A549 (cell line): Measurements from ENCODE around the gene TWIST1.

Experiments
- CEBPB ChIP-seq, 2 experiments: fragments of >200 bp in 1 of 2; sonication (Bioruptor Twin) in 1 of 2; formaldehyde crosslinking in 1 of 2; IDR thresholded peaks; 2 replicates each; pipeline ENCODE4 v1.6.1; 2012 to 2016
- GATA3 ChIP-seq: IDR thresholded peaks from 2 replicates; pipeline ENCODE4 v1.6.1; 2012; ENCODE audit warnings: borderline replicate concordance
- MAX ChIP-seq: IDR thresholded peaks from 2 replicates; pipeline ENCODE4 v1.6.1; 2012
- MYC ChIP-seq: IDR thresholded peaks from 2 replicates; pipeline ENCODE4 v1.6.1; 2012; ENCODE audit warnings: mild to moderate bottlenecking, inconsistent platforms, low read length, improper control_type of control experiment, borderline replicate concordance
- NPAS2 ChIP-seq: fragments of 250-450 bp; sonication (Bioruptor Pico); IDR thresholded peaks from 2 replicates; pipeline ENCODE4 v1.8.0; 2022; ENCODE audit warnings: mild to moderate bottlenecking, moderate library complexity, borderline replicate concordance
- POLR2A ChIP-seq: IDR thresholded peaks from 2 replicates; pipeline ENCODE4 v1.6.1; 2012; ENCODE audit warnings: mild to moderate bottlenecking, low read length
- RAD21 ChIP-seq, 2 experiments: fragments of >200 bp in 1 of 2; sonication (Bioruptor Twin) in 1 of 2; formaldehyde crosslinking in 1 of 2; IDR thresholded peaks in 1 of 2; conservative IDR thresholded peaks in 1 of 2; 2 replicates in 1 of 2; 3 replicates in 1 of 2; pipeline ENCODE4 v1.6.1; 2012 to 2018; ENCODE audit warnings: inconsistent platforms in 1 of 2
- RFX5 ChIP-seq: fragments of 450-650 bp; IDR thresholded peaks from 2 replicates; pipeline ENCODE4 v1.7.1; 2014; ENCODE audit warnings: antibody characterized with exemption, mild to moderate bottlenecking, moderate library complexity
- TF ChIP-seq, protein P1 (sequence below): fragments of >200 bp; sonication (Bioruptor Twin); formaldehyde crosslinking; IDR thresholded peaks from 3 replicates; pipeline ENCODE4 v1.5.1; 2016
- TF ChIP-seq, protein P2 (sequence below): IDR thresholded peaks from 2 replicates; pipeline ENCODE4 v1.6.1; 2012; ENCODE audit warnings: low read depth, borderline replicate concordance
- TF ChIP-seq, protein P3 (sequence below): fragments of 200-600 bp; sonication (generic); IDR thresholded peaks from 2 replicates; pipeline ENCODE4 v1.6.1; 2016; ENCODE audit warnings: antibody characterized with exemption, mild to moderate bottlenecking, moderate library complexity

GRCh38 chr7:19119372-19119771 is 1.9 kb upstream of the TWIST1 start:
- TF ChIP-seq GATA3 (no peak), MYC (no peak), MAX (no peak), CEBPB (IDR thresholded peaks at IDR 0.05) (no peak), RFX5 (no peak), NPAS2 (no peak), POLR2A (no peak), RAD21 (conservative IDR thresholded peaks at IDR 0.05 in 1 of 2, IDR thresholded peaks at IDR 0.05 in 1 of 2) (no peak)
- TF ChIP-seq, protein P1, sequence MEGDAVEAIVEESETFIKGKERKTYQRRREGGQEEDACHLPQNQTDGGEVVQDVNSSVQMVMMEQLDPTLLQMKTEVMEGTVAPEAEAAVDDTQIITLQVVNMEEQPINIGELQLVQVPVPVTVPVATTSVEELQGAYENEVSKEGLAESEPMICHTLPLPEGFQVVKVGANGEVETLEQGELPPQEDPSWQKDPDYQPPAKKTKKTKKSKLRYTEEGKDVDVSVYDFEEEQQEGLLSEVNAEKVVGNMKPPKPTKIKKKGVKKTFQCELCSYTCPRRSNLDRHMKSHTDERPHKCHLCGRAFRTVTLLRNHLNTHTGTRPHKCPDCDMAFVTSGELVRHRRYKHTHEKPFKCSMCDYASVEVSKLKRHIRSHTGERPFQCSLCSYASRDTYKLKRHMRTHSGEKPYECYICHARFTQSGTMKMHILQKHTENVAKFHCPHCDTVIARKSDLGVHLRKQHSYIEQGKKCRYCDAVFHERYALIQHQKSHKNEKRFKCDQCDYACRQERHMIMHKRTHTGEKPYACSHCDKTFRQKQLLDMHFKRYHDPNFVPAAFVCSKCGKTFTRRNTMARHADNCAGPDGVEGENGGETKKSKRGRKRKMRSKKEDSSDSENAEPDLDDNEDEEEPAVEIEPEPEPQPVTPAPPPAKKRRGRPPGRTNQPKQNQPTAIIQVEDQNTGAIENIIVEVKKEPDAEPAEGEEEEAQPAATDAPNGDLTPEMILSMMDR, result no peak
- TF ChIP-seq, protein P2, sequence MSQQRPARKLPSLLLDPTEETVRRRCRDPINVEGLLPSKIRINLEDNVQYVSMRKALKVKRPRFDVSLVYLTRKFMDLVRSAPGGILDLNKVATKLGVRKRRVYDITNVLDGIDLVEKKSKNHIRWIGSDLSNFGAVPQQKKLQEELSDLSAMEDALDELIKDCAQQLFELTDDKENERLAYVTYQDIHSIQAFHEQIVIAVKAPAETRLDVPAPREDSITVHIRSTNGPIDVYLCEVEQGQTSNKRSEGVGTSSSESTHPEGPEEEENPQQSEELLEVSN, result no peak
- TF ChIP-seq, protein P3, sequence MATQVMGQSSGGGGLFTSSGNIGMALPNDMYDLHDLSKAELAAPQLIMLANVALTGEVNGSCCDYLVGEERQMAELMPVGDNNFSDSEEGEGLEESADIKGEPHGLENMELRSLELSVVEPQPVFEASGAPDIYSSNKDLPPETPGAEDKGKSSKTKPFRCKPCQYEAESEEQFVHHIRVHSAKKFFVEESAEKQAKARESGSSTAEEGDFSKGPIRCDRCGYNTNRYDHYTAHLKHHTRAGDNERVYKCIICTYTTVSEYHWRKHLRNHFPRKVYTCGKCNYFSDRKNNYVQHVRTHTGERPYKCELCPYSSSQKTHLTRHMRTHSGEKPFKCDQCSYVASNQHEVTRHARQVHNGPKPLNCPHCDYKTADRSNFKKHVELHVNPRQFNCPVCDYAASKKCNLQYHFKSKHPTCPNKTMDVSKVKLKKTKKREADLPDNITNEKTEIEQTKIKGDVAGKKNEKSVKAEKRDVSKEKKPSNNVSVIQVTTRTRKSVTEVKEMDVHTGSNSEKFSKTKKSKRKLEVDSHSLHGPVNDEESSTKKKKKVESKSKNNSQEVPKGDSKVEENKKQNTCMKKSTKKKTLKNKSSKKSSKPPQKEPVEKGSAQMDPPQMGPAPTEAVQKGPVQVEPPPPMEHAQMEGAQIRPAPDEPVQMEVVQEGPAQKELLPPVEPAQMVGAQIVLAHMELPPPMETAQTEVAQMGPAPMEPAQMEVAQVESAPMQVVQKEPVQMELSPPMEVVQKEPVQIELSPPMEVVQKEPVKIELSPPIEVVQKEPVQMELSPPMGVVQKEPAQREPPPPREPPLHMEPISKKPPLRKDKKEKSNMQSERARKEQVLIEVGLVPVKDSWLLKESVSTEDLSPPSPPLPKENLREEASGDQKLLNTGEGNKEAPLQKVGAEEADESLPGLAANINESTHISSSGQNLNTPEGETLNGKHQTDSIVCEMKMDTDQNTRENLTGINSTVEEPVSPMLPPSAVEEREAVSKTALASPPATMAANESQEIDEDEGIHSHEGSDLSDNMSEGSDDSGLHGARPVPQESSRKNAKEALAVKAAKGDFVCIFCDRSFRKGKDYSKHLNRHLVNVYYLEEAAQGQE, result no peak
